GM12891 (cell line): ENCODE results near the gene LGI2.

Experiments used
- PAX5 ChIP-seq: IDR thresholded peaks from 2 replicates; pipeline ENCODE4 v1.6.1; 2011; ENCODE audit warnings: low read length, moderate library complexity, mild to moderate bottlenecking; ENCODE audit not compliant: insufficient read depth, severe bottlenecking
- POLR2A ChIP-seq: IDR thresholded peaks from 2 replicates; pipeline ENCODE4 v1.6.1; 2011; ENCODE audit warnings: low read depth, low read length, control low read depth
- POLR2AphosphoS5 ChIP-seq: IDR thresholded peaks from 2 replicates; pipeline ENCODE4 v1.6.1; 2011; ENCODE audit warnings: low read depth, low read length, control low read depth

GRCh38 chr4:24980064-24980690 lies 50.6 kb downstream of the LGI2 start:
- no peak for TF ChIP-seq POLR2A
- no peak for TF ChIP-seq POLR2AphosphoS5
- no peak for TF ChIP-seq PAX5
